ENCODE data around the gene NDRG2.
"Not testable (repeated sequence)": the region's sequence is repeated elsewhere in the genome, so short reads cannot be mapped to it uniquely, and the experiment has no call there.

DNA sequence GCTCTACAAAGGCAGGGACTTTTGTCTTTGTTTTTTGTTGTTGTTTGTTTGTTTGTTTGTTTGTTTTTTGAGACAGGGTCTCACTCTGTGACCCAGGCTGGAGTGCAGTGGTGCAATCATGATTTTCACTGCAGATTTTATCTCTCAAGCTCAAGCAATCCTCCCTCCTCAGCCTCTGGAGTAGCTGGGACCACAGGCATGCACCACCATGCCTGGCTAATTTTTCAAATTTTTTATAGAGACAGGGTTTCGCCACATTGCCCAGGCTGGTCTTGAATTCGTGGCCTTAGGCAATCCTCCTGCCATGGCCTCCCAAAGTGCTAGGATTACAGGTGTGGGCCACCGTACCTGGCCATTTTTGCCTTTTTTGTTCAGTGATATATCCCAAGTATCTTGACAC lies 16.1 kb upstream of the NDRG2 start:
- TF ChIP-seq, protein P1, sequence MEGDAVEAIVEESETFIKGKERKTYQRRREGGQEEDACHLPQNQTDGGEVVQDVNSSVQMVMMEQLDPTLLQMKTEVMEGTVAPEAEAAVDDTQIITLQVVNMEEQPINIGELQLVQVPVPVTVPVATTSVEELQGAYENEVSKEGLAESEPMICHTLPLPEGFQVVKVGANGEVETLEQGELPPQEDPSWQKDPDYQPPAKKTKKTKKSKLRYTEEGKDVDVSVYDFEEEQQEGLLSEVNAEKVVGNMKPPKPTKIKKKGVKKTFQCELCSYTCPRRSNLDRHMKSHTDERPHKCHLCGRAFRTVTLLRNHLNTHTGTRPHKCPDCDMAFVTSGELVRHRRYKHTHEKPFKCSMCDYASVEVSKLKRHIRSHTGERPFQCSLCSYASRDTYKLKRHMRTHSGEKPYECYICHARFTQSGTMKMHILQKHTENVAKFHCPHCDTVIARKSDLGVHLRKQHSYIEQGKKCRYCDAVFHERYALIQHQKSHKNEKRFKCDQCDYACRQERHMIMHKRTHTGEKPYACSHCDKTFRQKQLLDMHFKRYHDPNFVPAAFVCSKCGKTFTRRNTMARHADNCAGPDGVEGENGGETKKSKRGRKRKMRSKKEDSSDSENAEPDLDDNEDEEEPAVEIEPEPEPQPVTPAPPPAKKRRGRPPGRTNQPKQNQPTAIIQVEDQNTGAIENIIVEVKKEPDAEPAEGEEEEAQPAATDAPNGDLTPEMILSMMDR (conservative IDR thresholded peaks at IDR 0.05), result not testable (repeated sequence)
- TF ChIP-seq ZFX (IDR thresholded peaks at IDR 0.05), result not testable (repeated sequence)

Measured in C4-2B (cell line).